Tibial nerve (tissue), 3 donors: ENCODE results near the gene CLGN.

Experiments used
- EP300 ChIP-seq, 2 donors: sonication (generic); formaldehyde crosslinking; IDR thresholded peaks; one replicate each; pipeline ENCODE4 v1.6.1; 2017; ENCODE audit warnings: antibody characterized with exemption in 2 of 2, mild to moderate bottlenecking in 1 of 2
- POLR2A ChIP-seq, 2 donors: fragments of 450-650 bp; IDR thresholded peaks; one replicate each; pipeline ENCODE4 v1.6.1; 2017; ENCODE audit warnings: antibody characterized with exemption in 2 of 2, mild to moderate bottlenecking in 2 of 2, moderate library complexity in 2 of 2

DNA sequence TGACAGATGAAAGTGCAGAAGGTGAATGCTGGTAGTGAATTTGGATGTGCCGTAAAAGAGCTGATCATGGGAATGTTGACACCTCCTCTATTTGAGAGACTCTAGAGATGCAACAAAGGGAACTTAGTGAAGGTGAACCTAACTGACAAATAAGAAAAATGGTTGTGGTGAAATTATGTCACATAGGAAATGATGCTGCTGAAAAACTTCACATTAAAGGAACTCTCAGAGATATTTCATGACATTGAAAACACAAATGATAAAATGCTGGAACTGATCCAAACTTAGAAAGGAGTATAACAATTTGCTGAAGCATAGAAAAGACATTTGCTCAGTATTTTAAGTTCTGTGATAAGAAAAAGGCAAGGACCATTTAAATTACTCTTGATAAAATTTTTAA, 38.7 kb upstream of the CLGN start:
- TF ChIP-seq POLR2A (IDR thresholded peaks at IDR 0.05): no peak
- TF ChIP-seq EP300 (IDR thresholded peaks at IDR 0.05): no peak
